ENCODE measurements around the gene EMP1.
"Not testable (repeated sequence)": the region's sequence is repeated elsewhere in the genome, so short reads cannot be mapped to it uniquely, and the experiment has no call there.

The EMP1 gene

DNA sequence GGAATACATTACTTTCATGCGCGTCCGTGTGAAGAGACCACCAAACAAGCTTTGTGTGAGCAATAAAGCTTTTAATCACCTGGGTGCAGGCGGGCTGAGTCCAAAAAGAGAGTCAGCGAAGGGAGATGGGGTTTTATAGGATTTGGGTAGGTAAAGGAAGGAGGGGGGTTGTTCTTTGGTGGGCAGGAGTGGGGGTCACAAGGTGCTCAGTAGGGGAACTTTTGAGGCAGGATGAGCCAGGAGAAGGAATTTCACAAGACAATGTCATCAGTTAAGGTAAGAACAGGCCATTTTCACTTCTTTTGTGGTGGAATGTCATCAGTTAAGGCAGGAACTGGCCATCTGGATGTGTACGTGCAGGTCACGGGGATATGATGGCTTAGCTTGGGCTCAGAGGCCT is 63.1 kb downstream of the EMP1 start:
- not testable (repeated sequence) for DNase-seq

DNA sequence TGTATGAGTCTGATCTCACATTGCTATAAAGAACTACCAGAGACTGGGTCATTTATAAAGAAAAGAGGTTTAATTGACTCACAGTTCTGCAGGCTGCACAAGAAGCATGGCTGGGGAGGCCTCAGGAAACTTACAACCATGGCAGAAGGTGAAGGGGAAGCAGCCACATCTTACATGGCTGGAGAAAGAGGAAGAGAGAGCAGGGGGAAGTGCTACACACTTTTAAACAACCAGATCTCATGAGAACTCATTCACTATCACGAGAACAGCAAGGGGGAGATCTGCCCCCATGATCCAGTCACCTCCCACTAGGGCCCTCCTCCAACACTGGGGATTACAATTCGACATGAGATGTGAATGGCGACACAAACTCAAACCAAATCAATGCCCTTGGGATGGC is 71.3 kb downstream of the EMP1 start:
- DNase-seq = not testable (repeated sequence)

DNA sequence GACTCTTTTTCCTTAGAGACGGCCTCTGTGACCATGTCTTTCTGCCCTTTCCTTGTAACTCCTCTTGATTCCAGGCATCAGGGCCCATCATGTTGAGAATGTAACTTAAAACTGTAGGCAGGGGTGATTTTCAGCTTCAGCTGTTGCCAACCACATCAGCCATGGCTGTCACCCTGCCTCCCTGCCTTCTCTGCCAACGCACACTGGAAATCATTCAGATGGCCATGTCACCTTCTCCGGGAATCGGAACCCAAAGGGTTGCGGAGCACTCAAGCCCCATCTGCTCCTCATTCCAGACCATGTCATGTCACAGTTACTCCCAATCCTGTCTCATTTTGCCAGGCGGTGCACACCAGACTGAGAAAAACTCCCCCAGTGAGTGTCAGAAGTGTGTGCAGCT is 72.1 kb downstream of the EMP1 start:
- no peak for DNase-seq

All from CD4-positive, alpha-beta T cell treated with Interferon alpha-2 for 1 hour (primary cell).